Neural cell (in vitro differentiated cells): ENCODE measurements around the gene NPR3. TPM values are rescaled to one million over a fixed set of nuclear protein-coding genes. Genes with fewer than 3 reads are reported as not detected.

Experiments used
- H2AFZ ChIP-seq: fragments of 200-600, 300-800 bp; sonication (generic), shearing (Covaris generic); 2 replicates; pipeline ENCODE4 v1.6.0; 2014; ENCODE audit warnings: low read depth, mild to moderate bottlenecking, antibody characterized with exemption, low read length, moderate library complexity
- H3F3A ChIP-seq: fragments of 200-600 bp; shearing (Covaris generic); 2 replicates; pipeline ENCODE4 v1.6.1; 2016; ENCODE audit warnings: mild to moderate bottlenecking, moderate library complexity, mixed read lengths, antibody characterized with exemption, low read length; ENCODE audit not compliant: insufficient read depth, poor library complexity, severe bottlenecking
- H3K27ac ChIP-seq: fragments of 200-600, 300-800 bp; sonication (generic), shearing (Covaris generic); 2 replicates; pipeline ENCODE4 v1.5.1; 2014; ENCODE audit warnings: mild to moderate bottlenecking, low read length, moderate library complexity
- H3K27me3 ChIP-seq: fragments of 300-800, 200-600 bp; sonication (generic), shearing (Covaris generic); 2 replicates; pipeline ENCODE4 v1.6.0; 2014; ENCODE audit warnings: mild to moderate bottlenecking, low read depth, low read length, moderate library complexity; ENCODE audit not compliant: insufficient read depth
- H3K36me3 ChIP-seq: fragments of 300-800, 200-600 bp; sonication (generic), shearing (Covaris generic); 2 replicates; pipeline ENCODE4 v1.5.1; 2014; ENCODE audit warnings: mild to moderate bottlenecking, antibody characterized with exemption, low read length, moderate library complexity; ENCODE audit not compliant: insufficient read depth
- H3K4me2 ChIP-seq: fragments of 300-800, 200-600 bp; sonication (generic), shearing (Covaris generic); 2 replicates; pipeline ENCODE4 v1.6.0; 2014; ENCODE audit warnings: mild to moderate bottlenecking, low read length
- H3K4me3 ChIP-seq: fragments of 300-800, 200-600 bp; sonication (generic), shearing (Covaris generic); 2 replicates; pipeline ENCODE4 v1.5.1; 2014; ENCODE audit warnings: mild to moderate bottlenecking, low read length, moderate library complexity
- H3K79me2 ChIP-seq: fragments of 200-600 bp; shearing (Covaris generic); replicated peaks from 2 replicates; pipeline ENCODE4 v1.6.0; 2014; ENCODE audit warnings: mild to moderate bottlenecking, low read length, moderate library complexity; ENCODE audit not compliant: insufficient read depth
- H3K9ac ChIP-seq: fragments of 300-800, 200-600 bp; sonication (generic), shearing (Covaris generic); 2 replicates; pipeline ENCODE4 v1.6.1; 2016; ENCODE audit warnings: mild to moderate bottlenecking, low read length, mixed read lengths
- H3K9me2 ChIP-seq: fragments of 200-600 bp; shearing (Covaris generic); 2 replicates; pipeline ENCODE4 v1.6.1; 2016; ENCODE audit warnings: mild to moderate bottlenecking, low read length, mixed read lengths; ENCODE audit not compliant: insufficient read depth
- H3K9me3 ChIP-seq: fragments of 200-600, 300-800 bp; sonication (generic), shearing (Covaris generic); 2 replicates; pipeline ENCODE4 v1.6.1; 2016; ENCODE audit warnings: mild to moderate bottlenecking, mixed run types, low read length, moderate library complexity, mixed read lengths
- H4K20me1 ChIP-seq: fragments of 200-600 bp; shearing (Covaris generic); 2 replicates; pipeline ENCODE4 v1.6.1; 2016; ENCODE audit warnings: mild to moderate bottlenecking, mixed run types; ENCODE audit not compliant: insufficient read depth
- CTCF ChIP-seq: fragments of 450-650 bp; IDR thresholded peaks from 2 replicates; pipeline ENCODE4 v1.5.1; 2014; ENCODE audit warnings: antibody characterized with exemption, mild to moderate bottlenecking, moderate library complexity; ENCODE audit not compliant: poor library complexity, severe bottlenecking
- EP300 ChIP-seq: fragments of 450-650 bp; conservative IDR thresholded peaks from 2 replicates; pipeline ENCODE4 v1.6.1; 2014; ENCODE audit warnings: antibody characterized with exemption, mild to moderate bottlenecking, moderate library complexity; ENCODE audit not compliant: poor library complexity, severe bottlenecking
- EZH2 ChIP-seq: fragments of 200-600, 300-800 bp; shearing (Covaris generic), sonication (generic); IDR thresholded peaks from 2 replicates; pipeline ENCODE4 v1.6.1; 2014; ENCODE audit warnings: antibody characterized with exemption, low read length, borderline replicate concordance, mild to moderate bottlenecking; ENCODE audit not compliant: insufficient read depth, poor library complexity, severe bottlenecking
- MXI1 ChIP-seq: fragments of 450-650 bp; conservative IDR thresholded peaks from 2 replicates; pipeline ENCODE4 v1.6.1; 2014; ENCODE audit warnings: antibody characterized with exemption, mild to moderate bottlenecking; ENCODE audit not compliant: poor library complexity, severe bottlenecking
- POLR2AphosphoS5 ChIP-seq: IDR thresholded peaks from 2 replicates; pipeline ENCODE4 v1.6.1; 2012
- RAD21 ChIP-seq: fragments of 450-650 bp; conservative IDR thresholded peaks from 2 replicates; pipeline ENCODE4 v1.6.1; 2014; ENCODE audit warnings: antibody characterized with exemption, mild to moderate bottlenecking, moderate library complexity
- REST ChIP-seq: IDR thresholded peaks from 2 replicates; pipeline ENCODE4 v1.6.1; 2012; ENCODE audit warnings: borderline replicate concordance
- SMC3 ChIP-seq: fragments of 450-650 bp; conservative IDR thresholded peaks from 2 replicates; pipeline ENCODE4 v1.6.1; 2014; ENCODE audit warnings: antibody characterized with exemption, mild to moderate bottlenecking, moderate library complexity; ENCODE audit not compliant: poor library complexity
- TAF1 ChIP-seq: IDR thresholded peaks from 2 replicates; pipeline ENCODE4 v1.6.1; 2012; ENCODE audit warnings: low read depth
- polyA plus RNA-seq: library from polyadenylated mRNA; depleted of rRNA; stranded (reverse); fragments of >200 nt; gene quantifications from 2 replicates; pipeline ENCODE4 v1.2.3, GENCODE V29; 2014

Gene NPR3
- polyA plus RNA-seq, 1 donor from 2014 or later, result 1.5 TPM

- no peaks in the 10 kb centered on the region for H3K79me2 ChIP-seq
- H3F3A ChIP-seq, result no peaks in the 10 kb centered on the region
- no peak overlapping the region for H2AFZ ChIP-seq
- H3K4me2 ChIP-seq, result no peak overlapping the region
- TF ChIP-seq MXI1 (no peak), RAD21 (no peak)
- no peaks in the 10 kb centered on the region for H3K9me3 ChIP-seq
- no peaks in the 10 kb centered on the region for H3K9me2 ChIP-seq
- no peak overlapping the region for H3K4me3 ChIP-seq
- H3K9ac ChIP-seq, result no peak overlapping the region
- no peaks in the 10 kb centered on the region for H4K20me1 ChIP-seq
- no peaks in the 10 kb centered on the region for H3K36me3 ChIP-seq
- no peak overlapping the region for H3K27ac ChIP-seq
- no peaks in the 10 kb centered on the region for H3K27me3 ChIP-seq
Measured at GRCh38 chr5:32683125-32683524, 28.0 kb upstream of the NPR3 start.

- no peak overlapping the region for H3K4me3 ChIP-seq
- H4K20me1 ChIP-seq, result no peaks in the 10 kb centered on the region
- no peak overlapping the region for H3K4me2 ChIP-seq
- no peaks in the 10 kb centered on the region for H3K36me3 ChIP-seq
- no peak for TF ChIP-seq SMC3
- no peak for TF ChIP-seq MXI1
- TF ChIP-seq REST, result no peak
- no peak for TF ChIP-seq EZH2
- TF ChIP-seq EP300, result no peak
- TF ChIP-seq POLR2AphosphoS5, result no peak
- no peak overlapping the region for H3K27ac ChIP-seq
- H3K9ac ChIP-seq, result no peak overlapping the region
- H3K9me3 ChIP-seq, result no peaks in the 10 kb centered on the region
- H2AFZ ChIP-seq, result no peak overlapping the region
- no peaks in the 10 kb centered on the region for H3K27me3 ChIP-seq
- no peaks in the 10 kb centered on the region for H3K9me2 ChIP-seq
- no peaks in the 10 kb centered on the region for H3F3A ChIP-seq
- no peaks in the 10 kb centered on the region for H3K79me2 ChIP-seq
Measured at GRCh38 chr5:32684260-32684659, 26.9 kb upstream of the NPR3 start.

- Histone ChIP-seq H3K9me2 (no peaks in the 10 kb centered on the region), H3F3A (no peaks in the 10 kb centered on the region), H3K27ac (no peak overlapping the region), H3K36me3 (no peaks in the 10 kb centered on the region), H3K4me2 (no peak overlapping the region), H3K27me3 (no peaks in the 10 kb centered on the region), H3K9ac (no peak overlapping the region), H3K4me3 (no peak overlapping the region), H3K9me3 (no peaks in the 10 kb centered on the region), H2AFZ (no peak overlapping the region), H3K79me2 (no peaks in the 10 kb centered on the region), H4K20me1 (no peaks in the 10 kb centered on the region)
- TF ChIP-seq SMC3 (no peak), REST (no peak), TAF1 (no peak), EZH2 (no peak), EP300 (no peak), CTCF (no peak), POLR2AphosphoS5 (no peak), MXI1 (no peak), RAD21 (no peak)
Measured at GRCh38 chr5:32686799-32687498, 24.2 kb upstream of the NPR3 start.
